Upper lobe of left lung (tissue), 4 donors: ENCODE data around the gene NDNF.

Experiments used
- CTCF ChIP-seq, 6 experiments: fragments of 450-650 bp in 4 of 6; fragments of 200-600 bp in 2 of 6; sonication (generic) in 2 of 6; IDR thresholded peaks; one replicate each; pipeline ENCODE4 v1.5.1; 2016 to 2019; ENCODE audit warnings: antibody characterized with exemption in 6 of 6
- POLR2A ChIP-seq, 4 donors: fragments of 450-650 bp; IDR thresholded peaks; one replicate each; pipeline ENCODE4 v1.5.1; 2016 to 2017; ENCODE audit warnings: antibody characterized with exemption in 4 of 4, mild to moderate bottlenecking in 2 of 4
- POLR2AphosphoS5 ChIP-seq, 2 donors: sonication (generic); formaldehyde crosslinking; IDR thresholded peaks; one replicate each; pipeline ENCODE4 v1.5.1; 2017; ENCODE audit warnings: antibody characterized with exemption in 2 of 2

GRCh38 chr4:121049072-121049599 is 23.2 kb downstream of the NDNF start:
- no peak for TF ChIP-seq POLR2A (IDR thresholded peaks at IDR 0.05)
- no peak for TF ChIP-seq CTCF (IDR thresholded peaks at IDR 0.05)
- no peak for TF ChIP-seq POLR2AphosphoS5 (IDR thresholded peaks at IDR 0.05)
